GM21825 (cell line): ENCODE data around the gene TBC1D17.

Experiments
- ATAC-seq: cut with Tn5 transposase; IDR thresholded peaks from one replicate; pipeline ENCODE4 v1.9.1; 2021; ENCODE audit warnings: mild to moderate bottlenecking, moderate library complexity; ENCODE audit not compliant: unreplicated experiment

TBC1D17 gene

DNA sequence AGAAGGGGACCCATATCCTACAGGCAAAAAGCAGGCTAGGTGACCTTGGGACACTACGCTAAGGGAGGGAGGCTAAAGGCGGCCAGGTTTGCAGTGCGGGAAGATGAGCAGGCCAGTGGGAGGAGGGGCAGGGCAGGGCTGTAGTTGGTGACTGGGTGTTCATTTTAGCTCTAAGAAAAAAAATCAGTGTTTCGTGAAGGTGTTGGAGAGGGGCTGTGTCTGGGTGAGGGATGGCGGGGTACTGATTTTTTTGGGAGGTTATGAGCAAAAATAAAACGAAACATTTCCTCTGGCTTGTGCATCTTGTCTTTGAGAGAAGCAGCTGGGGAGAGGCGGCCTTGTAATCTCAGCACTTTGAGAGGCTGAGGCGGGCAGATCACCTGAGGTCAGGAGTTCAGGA, 56.1 kb downstream of the TBC1D17 start:
- ATAC-seq: no peak

DNA sequence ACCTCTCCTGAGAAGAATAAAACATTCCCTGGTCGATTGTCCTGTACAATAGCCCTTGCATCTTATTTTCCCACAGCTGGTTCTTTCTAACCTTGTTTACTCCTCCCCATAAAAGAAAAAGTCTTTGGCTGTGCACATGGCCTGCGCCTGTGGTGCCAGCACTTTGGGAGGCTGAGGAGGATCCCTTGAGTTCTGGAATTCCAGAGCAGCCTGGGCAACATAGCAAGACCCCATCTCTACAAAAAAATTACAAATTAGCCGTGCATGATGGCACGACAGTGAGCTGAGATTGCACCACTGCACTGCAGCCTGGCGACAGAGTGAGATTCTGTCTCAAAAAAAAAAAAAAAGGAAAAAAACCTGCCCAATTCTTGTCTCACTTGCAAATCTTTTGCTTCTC, 59.0 kb downstream of the TBC1D17 start:
- no peak for ATAC-seq

DNA sequence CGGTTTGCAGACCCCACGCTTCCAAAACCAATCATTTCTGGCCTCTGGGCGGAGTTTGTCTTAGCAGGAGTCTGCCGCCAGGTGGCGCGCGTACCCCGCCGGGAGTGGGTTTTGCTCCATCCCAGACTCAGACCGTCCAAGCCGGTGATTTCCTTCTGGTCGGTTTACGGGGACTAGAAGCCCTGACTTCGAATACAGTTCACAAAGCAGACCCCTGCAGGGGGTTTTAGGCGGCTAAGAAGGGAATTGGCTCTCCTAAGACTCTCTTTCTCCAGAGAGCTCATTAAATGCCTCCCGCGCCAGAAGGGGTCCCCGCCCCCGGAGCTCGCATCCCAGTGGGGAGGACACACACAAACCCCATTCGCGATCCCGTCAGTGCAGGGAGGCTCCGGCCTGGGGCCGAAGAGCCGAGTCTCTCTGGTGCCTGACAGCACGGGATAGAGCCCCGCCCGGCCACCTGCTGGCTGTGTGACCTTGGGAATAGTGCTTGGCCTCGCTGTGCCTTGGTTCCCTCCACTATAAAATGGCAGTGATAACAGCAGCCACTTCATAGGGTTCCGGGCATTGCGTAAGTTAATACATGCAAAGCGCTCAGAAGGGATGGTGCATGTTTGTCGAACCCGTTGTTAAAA, 60.4 kb downstream of the TBC1D17 start:
- ATAC-seq: no peak
